GM21717 (cell line): ENCODE results near the gene ZNF365.
"Not testable (repeated sequence)": the region's sequence is repeated elsewhere in the genome, so short reads cannot be mapped to it uniquely, and the experiment has no call there.

Experiments
- ATAC-seq: cut with Tn5 transposase; IDR thresholded peaks from one replicate; pipeline ENCODE4 v1.9.1; 2021; ENCODE audit warnings: mild to moderate bottlenecking, moderate library complexity; ENCODE audit not compliant: unreplicated experiment

The ZNF365 gene

GRCh38 chr10:62410934-62411333 is 36.8 kb downstream of the ZNF365 start:
- not testable (repeated sequence) for ATAC-seq

- no peak for ATAC-seq
Observed at GRCh38 chr10:62413048-62413447, 38.9 kb downstream of the ZNF365 start.

- ATAC-seq, result no peak
Observed at GRCh38 chr10:62413652-62414051, 39.5 kb downstream of the ZNF365 start.

- ATAC-seq, result no peak
Observed at GRCh38 chr10:62414359-62414758, 40.2 kb downstream of the ZNF365 start.

- no peak for ATAC-seq
Observed at GRCh38 chr10:62422068-62422590, 48.0 kb downstream of the ZNF365 start.

- no peak for ATAC-seq
Observed at GRCh38 chr10:62424026-62424425, 49.9 kb downstream of the ZNF365 start.

GRCh38 chr10:62426086-62426485 is 51.9 kb downstream of the ZNF365 start:
- ATAC-seq, result no peak

- ATAC-seq, result no peak
Observed at GRCh38 chr10:62426600-62426999, 52.4 kb downstream of the ZNF365 start.

GRCh38 chr10:62430881-62431280 is 56.7 kb downstream of the ZNF365 start:
- ATAC-seq, result no peak

- peak; percentile 89 for ATAC-seq
Observed at GRCh38 chr10:62433181-62433692, 59.1 kb downstream of the ZNF365 start.

GRCh38 chr10:62433901-62434300 is 59.7 kb downstream of the ZNF365 start:
- no peak for ATAC-seq

- peak; percentile 52 for ATAC-seq
Observed at GRCh38 chr10:62437696-62438095, 63.5 kb downstream of the ZNF365 start.

GRCh38 chr10:62442006-62442405 is 67.8 kb downstream of the ZNF365 start:
- no peak for ATAC-seq

GRCh38 chr10:62442894-62443669 is 68.9 kb downstream of the ZNF365 start:
- ATAC-seq, result no peak

GRCh38 chr10:62443866-62444265 is 69.7 kb downstream of the ZNF365 start:
- ATAC-seq, result no peak

- no peak for ATAC-seq
Observed at GRCh38 chr10:62446627-62447026, 72.5 kb downstream of the ZNF365 start.

GRCh38 chr10:62450912-62451610 is 76.9 kb downstream of the ZNF365 start:
- no peak for ATAC-seq

GRCh38 chr10:62451611-62451975 is 77.4 kb downstream of the ZNF365 start:
- no peak for ATAC-seq
